DOHH2 (cell line): ENCODE results near the gene THG1L.
"Not testable (repeated sequence)": the region's sequence is repeated elsewhere in the genome, so short reads cannot be mapped to it uniquely, and the experiment has no call there.

ENCODE experiments used
- H3F3A ChIP-seq: fragments of 200-600 bp; sonication (generic), shearing (Covaris generic); 2 replicates; pipeline ENCODE4 v1.6.0; 2016; ENCODE audit warnings: antibody characterized with exemption, mild to moderate bottlenecking; ENCODE audit not compliant: control insufficient read depth, insufficient read depth
- H3K27ac ChIP-seq: fragments of 200-600 bp; sonication (generic); 2 replicates; pipeline ENCODE4 v1.5.1; 2014; ENCODE audit warnings: low read depth, mild to moderate bottlenecking, low read length, moderate library complexity
- H3K27me3 ChIP-seq: fragments of 200-600 bp; sonication (generic); 2 replicates; pipeline ENCODE4 v1.6.1; 2014; ENCODE audit warnings: mild to moderate bottlenecking, low read length, mixed read lengths; ENCODE audit not compliant: control insufficient read depth
- H3K36me3 ChIP-seq: fragments of 200-600 bp; sonication (generic); 2 replicates; pipeline ENCODE4 v1.6.1; 2014; ENCODE audit warnings: mild to moderate bottlenecking, low read length, moderate library complexity, mixed read lengths; ENCODE audit not compliant: control insufficient read depth
- H3K4me1 ChIP-seq: fragments of 200-600 bp; sonication (generic); 2 replicates; pipeline ENCODE4 v1.6.1; 2014; ENCODE audit warnings: mild to moderate bottlenecking, low read length, mixed read lengths; ENCODE audit not compliant: control insufficient read depth
- H3K4me2 ChIP-seq: fragments of 200-600 bp; sonication (generic); 2 replicates; pipeline ENCODE4 v1.6.0; 2014; ENCODE audit warnings: mild to moderate bottlenecking, low read length, moderate library complexity
- H3K4me3 ChIP-seq: fragments of 200-600 bp; sonication (generic); 2 replicates; pipeline ENCODE4 v1.5.1; 2014; ENCODE audit warnings: mild to moderate bottlenecking, low read length, mixed read lengths
- H3K79me2 ChIP-seq: fragments of 200-600 bp; sonication (generic); 2 replicates; pipeline ENCODE4 v1.6.1; 2014; ENCODE audit warnings: mild to moderate bottlenecking, low read length, mixed read lengths; ENCODE audit not compliant: control insufficient read depth
- H3K9me2 ChIP-seq: fragments of 200-600 bp; sonication (generic); replicated peaks from 2 replicates; pipeline ENCODE4 v1.6.1; 2014; ENCODE audit warnings: mild to moderate bottlenecking, low read length, mixed read lengths; ENCODE audit not compliant: control insufficient read depth
- H3K9me3 ChIP-seq: fragments of 200-600 bp; sonication (generic); 2 replicates; pipeline ENCODE4 v1.6.1; 2014; ENCODE audit warnings: antibody characterized with exemption, low read length, mixed read lengths; ENCODE audit not compliant: control insufficient read depth, insufficient read depth
- H4K20me1 ChIP-seq: fragments of 200-600 bp; sonication (generic); 2 replicates; pipeline ENCODE4 v1.6.0; 2014; ENCODE audit warnings: low read depth, mild to moderate bottlenecking, antibody characterized with exemption, low read length, moderate library complexity; ENCODE audit not compliant: control insufficient read depth, insufficient read depth
- CTCF ChIP-seq: fragments of 200-600 bp; sonication (generic); IDR thresholded peaks from one replicate; pipeline ENCODE4 v1.5.1; 2014; ENCODE audit warnings: antibody characterized with exemption, mild to moderate bottlenecking, low read depth, low read length; ENCODE audit not compliant: poor library complexity, severe bottlenecking
- EZH2phosphoT487 ChIP-seq: fragments of 200-600 bp; sonication (generic); IDR thresholded peaks from 2 replicates; pipeline ENCODE4 v1.6.1; 2017; ENCODE audit warnings: borderline replicate concordance, mild to moderate bottlenecking, antibody characterized with exemption, low read length, moderate library complexity, mixed read lengths

THG1L gene

GRCh38 chr5:157718519-157718918 lies 12.7 kb upstream of the THG1L start:
- H3K4me2 ChIP-seq: peak overlapping the region; percentile 35
- H3K9me2 ChIP-seq: no peaks in the 10 kb centered on the region
- H3K27ac ChIP-seq: no peak overlapping the region
- no peaks in the 10 kb centered on the region for H3K79me2 ChIP-seq
- no peaks in the 10 kb centered on the region for H3K27me3 ChIP-seq
- H3K4me1 ChIP-seq: peaks cover 23% of the 10 kb centered on the region
- TF ChIP-seq CTCF (peak; percentile 69), EZH2phosphoT487 (no peak)
- no peaks in the 10 kb centered on the region for H3F3A ChIP-seq
- no peak overlapping the region for H3K4me3 ChIP-seq
- H3K36me3 ChIP-seq: no peaks in the 10 kb centered on the region
- H3K9me3 ChIP-seq: no peaks in the 10 kb centered on the region
- no peaks in the 10 kb centered on the region for H4K20me1 ChIP-seq

GRCh38 chr5:157719245-157719644 lies 12.0 kb upstream of the THG1L start:
- no peaks in the 10 kb centered on the region for H3K9me2 ChIP-seq
- no peak overlapping the region for H3K4me3 ChIP-seq
- H4K20me1 ChIP-seq: no peaks in the 10 kb centered on the region
- H3K27me3 ChIP-seq: no peaks in the 10 kb centered on the region
- no peaks in the 10 kb centered on the region for H3F3A ChIP-seq
- no peak overlapping the region for H3K27ac ChIP-seq
- H3K9me3 ChIP-seq: no peaks in the 10 kb centered on the region
- H3K4me2 ChIP-seq: no peak overlapping the region
- H3K4me1 ChIP-seq: peaks cover 23% of the 10 kb centered on the region
- TF ChIP-seq EZH2phosphoT487 (no peak), CTCF (no peak)
- H3K79me2 ChIP-seq: no peaks in the 10 kb centered on the region
- no peaks in the 10 kb centered on the region for H3K36me3 ChIP-seq

GRCh38 chr5:157721159-157721558 lies 10.1 kb upstream of the THG1L start:
- no peaks in the 10 kb centered on the region for H3K27me3 ChIP-seq

GRCh38 chr5:157722895-157723294 lies 8.3 kb upstream of the THG1L start:
- H3K4me2 ChIP-seq, H3K27ac ChIP-seq, H3K27me3 ChIP-seq, H3K36me3 ChIP-seq, H3K9me3 ChIP-seq, H3K79me2 ChIP-seq, H4K20me1 ChIP-seq, H3K4me3 ChIP-seq, H3F3A ChIP-seq, H3K9me2 ChIP-seq: not testable (repeated sequence)
- H3K4me1 ChIP-seq: peaks cover 31% of the 10 kb centered on the region

More at GRCh38 chr5:157721159-157721558, 10.1 kb upstream of the THG1L start:
- H3K36me3 ChIP-seq: no peaks in the 10 kb centered on the region
- H3K9me2 ChIP-seq: no peaks in the 10 kb centered on the region
- 0 out of 2 replicates have a peak, but pooled peaks cover 3% of the 10 kb centered on the region for H3K9me3 ChIP-seq
- no peak overlapping the region for H3K4me2 ChIP-seq
- H4K20me1 ChIP-seq: no peaks in the 10 kb centered on the region
- no peak overlapping the region for H3K27ac ChIP-seq
- TF ChIP-seq CTCF (no peak), EZH2phosphoT487 (no peak)
- H3K79me2 ChIP-seq: peaks cover 6% of the 10 kb centered on the region
- H3K4me1 ChIP-seq: peaks cover 34% of the 10 kb centered on the region
- no peak overlapping the region for H3K4me3 ChIP-seq
- no peaks in the 10 kb centered on the region for H3F3A ChIP-seq

GRCh38 chr5:157726607-157727006 lies 4.6 kb upstream of the THG1L start:
- not testable (repeated sequence) for H4K20me1 ChIP-seq, H3K27me3 ChIP-seq, H3K4me2 ChIP-seq, H3K9me2 ChIP-seq, H3K27ac ChIP-seq, H3K4me3 ChIP-seq, H3K36me3 ChIP-seq, H3K9me3 ChIP-seq
- Histone ChIP-seq H3F3A (peaks cover 20% of the 10 kb centered on the region), H3K4me1 (peaks cover 46% of the 10 kb centered on the region), H3K79me2 (peaks cover 24% of the 10 kb centered on the region)

GRCh38 chr5:157727858-157728257 lies 3.4 kb upstream of the THG1L start:
- not testable (repeated sequence) for H3K9me3 ChIP-seq, H3K4me2 ChIP-seq, H3K4me3 ChIP-seq, H4K20me1 ChIP-seq, H3K9me2 ChIP-seq, H3K27me3 ChIP-seq
- peaks cover 36% of the 10 kb centered on the region for H3K79me2 ChIP-seq
- H3K27ac ChIP-seq: 0 out of 2 replicates have a peak overlapping the region, but pooled peaks have one; percentile 11
- H3K36me3 ChIP-seq: peaks cover 14% of the 10 kb centered on the region
- peaks cover 54% of the 10 kb centered on the region for H3K4me1 ChIP-seq
- H3F3A ChIP-seq: peaks cover 20% of the 10 kb centered on the region
